Stimulated activated naive CD8-positive, alpha-beta T cell treated with anti-CD3 and anti-CD28 coated beads, Interleukin-15, Interleukin-2, amounts not matched to agents 100 U/mL and 50 U/mL, for 24 hours (primary cell): ENCODE results near the gene VAC14.
"Not testable (repeated sequence)": the region's sequence is repeated elsewhere in the genome, so short reads cannot be mapped to it uniquely, and the experiment has no call there.

ENCODE experiments used
- ATAC-seq: fragments of 150-1000 bp; cut with Tn5 transposase; one replicate; pipeline ENCODE4 v1.10.0; 2021
- DNase-seq: peaks from one replicate; pipeline ENCODE4 v3.0.0; 2021

The VAC14 gene

DNA sequence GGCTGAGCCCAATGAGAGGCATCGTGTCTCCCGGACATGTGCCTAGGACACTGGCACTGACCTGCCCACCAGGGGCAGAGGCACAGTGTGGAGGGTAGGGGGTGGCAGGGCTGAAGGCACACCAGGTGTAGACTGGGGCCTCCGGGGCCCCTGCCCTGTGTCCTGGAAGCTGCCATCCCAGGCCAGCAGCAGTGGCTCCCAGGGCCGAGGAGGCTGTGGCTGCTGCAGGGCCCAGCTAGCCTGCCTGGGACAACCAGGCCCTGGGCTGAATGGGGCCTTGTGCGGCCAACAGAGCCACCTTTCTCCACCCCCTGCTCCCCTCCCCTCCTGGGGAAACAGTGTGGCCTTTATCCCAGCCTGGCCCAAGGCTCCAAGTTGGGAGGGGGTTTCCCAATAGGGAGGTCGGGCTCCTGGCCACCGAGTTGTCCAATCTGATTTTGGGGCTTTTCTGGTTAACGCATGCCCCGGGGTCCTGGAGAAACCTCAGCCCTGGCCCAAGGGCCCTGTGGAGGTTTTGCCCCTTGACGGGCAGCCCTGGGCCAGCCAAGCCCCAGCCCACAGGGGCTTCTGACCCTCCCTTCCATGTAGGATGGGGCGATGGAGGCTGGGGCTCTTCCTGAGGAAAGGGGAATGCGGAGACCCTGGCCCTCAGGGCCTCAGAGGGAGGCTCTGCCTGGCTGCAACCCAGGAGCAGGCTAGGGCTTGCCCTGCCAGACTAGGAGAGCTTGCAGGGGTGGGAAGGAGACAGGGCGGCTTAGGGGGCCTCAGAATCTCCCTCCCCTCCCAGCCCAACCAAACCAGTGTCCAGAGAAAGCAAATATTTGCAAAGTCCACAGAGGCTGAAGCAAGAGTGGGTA is 119.3 kb downstream of the VAC14 start:
- ATAC-seq = no peak

DNA sequence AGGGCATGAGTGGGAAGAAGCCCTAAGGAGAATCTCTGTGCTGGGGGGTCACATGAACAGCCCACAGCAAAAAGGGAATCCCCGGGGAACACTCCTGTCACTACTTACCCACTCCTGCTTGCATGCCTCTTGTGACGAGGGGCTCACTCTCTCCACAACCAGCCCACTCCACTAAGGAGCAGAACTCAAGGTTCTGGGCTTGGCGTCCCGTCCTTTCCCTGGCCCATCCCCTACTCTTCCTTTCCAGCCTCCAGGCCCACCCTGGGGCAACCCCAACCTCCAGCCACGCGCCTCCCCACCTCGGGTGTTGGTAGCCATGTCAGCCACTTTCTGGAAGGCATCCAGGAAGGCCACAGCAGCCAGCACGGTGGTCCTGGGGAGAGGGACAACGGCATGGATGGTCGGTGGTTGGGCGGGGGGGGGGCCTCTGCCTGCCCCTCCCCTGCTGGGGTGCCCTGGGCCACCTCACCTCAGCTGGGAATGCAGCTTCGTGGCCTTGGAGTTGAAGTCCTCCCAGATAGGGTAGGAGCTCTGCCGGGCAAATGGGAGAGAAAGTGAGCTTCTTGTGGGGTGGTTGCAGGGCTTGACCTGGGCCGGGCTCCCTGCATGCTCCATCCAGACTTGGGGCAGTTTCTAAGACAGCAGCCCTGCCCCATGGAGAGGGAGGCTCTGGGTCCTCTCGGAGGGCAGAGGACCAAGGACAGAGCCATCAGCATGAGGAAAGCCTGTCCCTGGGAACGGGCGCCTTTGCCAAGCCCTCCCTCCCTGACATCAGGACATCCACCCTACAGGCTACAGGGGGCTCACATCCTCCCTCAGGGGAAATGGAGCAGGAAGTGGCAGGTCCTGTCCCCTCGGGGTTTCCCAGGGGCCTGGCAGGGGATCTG is 120.2 kb downstream of the VAC14 start:
- no peak for DNase-seq
- no peak for ATAC-seq

More for the DNA sequence above, 119.3 kb downstream of the VAC14 start:
- DNase-seq = no peak

DNA sequence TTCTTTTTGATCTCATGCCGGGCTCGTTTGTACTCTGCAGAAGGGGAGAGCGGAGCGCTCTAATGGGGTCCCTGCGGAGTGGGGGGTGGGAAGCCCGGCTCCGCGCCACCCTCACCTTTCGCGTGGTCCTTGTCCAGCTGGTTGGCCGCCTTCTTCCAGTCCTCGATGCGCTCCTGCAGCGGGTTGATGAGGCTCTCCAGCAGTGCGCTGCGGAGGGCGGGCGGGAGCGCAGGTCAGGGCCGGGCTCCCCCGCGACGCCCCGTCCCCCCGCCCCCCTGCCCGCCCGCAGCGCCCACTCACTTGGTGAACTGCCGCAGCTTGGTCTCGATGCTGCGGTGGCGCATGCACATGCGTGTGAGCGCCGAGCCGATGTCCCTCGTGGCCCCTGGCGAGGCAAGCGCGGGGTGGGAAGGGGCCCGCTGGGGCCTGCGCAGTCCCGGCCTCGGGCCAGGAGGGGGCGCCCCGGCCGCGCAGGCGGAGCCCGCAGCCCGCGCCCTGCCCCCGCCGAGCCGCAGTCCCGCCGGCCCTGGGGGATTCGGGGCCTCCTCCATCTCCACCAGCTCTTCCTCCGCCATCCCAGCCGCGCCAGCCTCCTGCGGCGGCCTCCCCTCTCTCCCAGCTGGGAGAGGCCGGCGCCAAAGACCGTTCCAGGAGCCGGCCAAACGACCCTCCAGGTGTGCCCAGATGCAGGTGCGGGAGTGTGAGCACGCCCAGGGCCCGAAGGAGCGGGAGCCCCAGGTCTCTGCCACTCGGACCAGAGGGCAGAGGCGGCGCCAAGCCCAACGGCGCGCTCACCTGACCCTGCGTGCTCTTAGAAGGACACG is 121.1 kb downstream of the VAC14 start:
- DNase-seq = peak; percentile 30
- peak; percentile 39 for ATAC-seq

DNA sequence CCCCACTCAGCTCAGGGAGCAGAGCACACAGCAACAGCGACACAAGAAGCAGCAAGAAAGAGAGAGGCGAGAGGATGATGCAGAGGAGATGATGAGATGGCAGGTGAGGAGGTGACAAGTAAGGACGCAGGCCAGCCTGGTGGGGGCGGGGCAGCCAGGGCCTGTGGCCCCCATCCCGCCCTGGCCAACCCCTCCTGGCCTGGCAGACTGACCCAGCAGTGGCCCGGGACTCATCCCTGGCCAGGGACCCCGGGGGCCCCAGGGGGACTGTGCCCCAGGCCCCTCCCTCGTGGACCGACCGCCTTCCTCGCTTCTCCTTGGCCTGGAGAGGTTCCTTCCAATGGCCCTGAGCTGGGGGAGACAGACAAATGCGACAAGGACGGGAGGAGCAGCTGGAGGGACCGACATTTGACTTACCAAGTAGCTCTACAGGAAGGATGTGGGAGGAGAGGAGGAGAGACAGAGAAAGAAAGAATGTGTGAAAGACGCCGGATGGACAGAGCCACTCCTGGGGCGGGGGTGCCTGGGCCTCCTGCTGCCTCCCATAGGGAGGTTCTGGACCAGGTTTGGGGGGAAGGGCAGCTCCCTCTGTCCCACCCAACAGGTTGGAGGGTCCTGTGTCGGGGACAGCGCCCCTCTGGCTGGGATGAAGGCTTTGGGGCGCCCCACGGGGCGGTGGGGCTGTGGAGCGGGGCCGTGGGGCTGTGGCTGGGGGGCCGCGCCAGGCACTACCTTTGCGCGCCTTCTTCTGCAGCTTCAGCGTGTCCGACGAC is 121.9 kb downstream of the VAC14 start:
- ATAC-seq = no peak
- DNase-seq = no peak

DNA sequence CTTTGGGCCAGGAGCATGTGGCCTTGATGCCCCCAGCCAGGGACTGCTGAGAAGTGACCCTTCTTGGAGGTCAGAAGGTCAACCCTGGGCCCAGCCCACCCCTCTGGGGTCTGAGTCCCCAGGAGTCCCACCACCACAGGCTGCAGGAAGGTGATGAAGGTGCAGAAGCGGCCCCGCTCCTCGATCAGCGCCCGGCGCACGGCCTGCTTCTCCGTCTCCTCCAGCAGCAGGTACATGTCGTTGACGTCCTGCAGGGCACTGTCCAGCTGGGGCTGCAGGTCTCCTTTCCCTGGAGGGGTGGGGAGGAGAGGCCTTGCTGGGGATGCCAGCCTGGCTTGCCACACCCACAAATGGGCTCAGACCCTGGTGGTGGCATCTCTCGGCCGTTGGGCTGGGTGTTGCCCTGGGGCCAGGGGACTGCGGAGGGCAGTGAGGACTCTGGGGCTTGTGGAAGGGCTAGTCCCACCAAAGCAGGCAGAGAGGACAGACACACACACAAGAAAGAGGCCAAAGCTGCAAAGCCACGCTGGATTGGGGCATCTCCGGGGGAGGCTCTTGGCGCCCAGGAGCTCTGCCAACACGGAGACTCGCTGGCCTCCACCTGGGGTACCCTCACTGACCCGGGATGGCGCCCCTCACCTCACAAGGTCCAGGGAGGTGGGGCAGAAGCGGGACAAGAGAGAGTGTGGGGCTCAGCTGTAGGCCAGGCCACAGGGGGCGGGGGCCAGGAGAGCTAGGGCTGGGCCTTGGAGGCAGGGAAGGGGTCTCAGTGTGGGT is 122.6 kb downstream of the VAC14 start:
- ATAC-seq (no peak), DNase-seq (no peak)

DNA sequence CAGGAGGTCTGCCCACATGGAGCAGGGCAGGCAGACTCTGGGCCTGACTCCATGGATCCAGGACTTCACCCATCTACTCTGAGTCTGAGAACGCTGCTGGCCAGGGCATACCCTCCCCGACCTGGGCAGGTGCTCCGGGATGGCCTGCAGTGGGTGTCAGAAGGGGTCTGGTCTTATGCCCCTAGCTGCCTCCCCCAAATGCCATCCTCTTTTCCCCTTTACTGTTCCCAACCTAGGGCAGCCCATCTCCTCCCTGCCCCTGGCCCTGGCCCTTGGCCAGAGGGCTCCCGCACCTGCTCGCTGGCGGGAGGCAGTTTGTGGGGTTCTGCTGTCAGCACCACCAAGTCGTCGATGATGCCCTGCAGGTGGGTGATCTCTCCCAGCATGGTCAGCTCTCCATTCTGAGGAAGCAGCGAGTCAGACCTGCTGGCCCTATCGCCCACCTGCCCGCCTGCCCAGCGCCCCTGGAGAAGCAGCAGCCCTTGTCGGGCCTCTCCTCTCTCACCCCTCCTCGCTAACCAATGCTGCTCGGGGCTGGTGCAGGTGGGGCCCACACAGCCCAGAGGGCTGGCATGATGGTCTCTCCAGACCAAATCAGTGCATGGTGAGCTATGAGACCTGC is 123.3 kb downstream of the VAC14 start:
- DNase-seq (no peak), ATAC-seq (no peak)

DNA sequence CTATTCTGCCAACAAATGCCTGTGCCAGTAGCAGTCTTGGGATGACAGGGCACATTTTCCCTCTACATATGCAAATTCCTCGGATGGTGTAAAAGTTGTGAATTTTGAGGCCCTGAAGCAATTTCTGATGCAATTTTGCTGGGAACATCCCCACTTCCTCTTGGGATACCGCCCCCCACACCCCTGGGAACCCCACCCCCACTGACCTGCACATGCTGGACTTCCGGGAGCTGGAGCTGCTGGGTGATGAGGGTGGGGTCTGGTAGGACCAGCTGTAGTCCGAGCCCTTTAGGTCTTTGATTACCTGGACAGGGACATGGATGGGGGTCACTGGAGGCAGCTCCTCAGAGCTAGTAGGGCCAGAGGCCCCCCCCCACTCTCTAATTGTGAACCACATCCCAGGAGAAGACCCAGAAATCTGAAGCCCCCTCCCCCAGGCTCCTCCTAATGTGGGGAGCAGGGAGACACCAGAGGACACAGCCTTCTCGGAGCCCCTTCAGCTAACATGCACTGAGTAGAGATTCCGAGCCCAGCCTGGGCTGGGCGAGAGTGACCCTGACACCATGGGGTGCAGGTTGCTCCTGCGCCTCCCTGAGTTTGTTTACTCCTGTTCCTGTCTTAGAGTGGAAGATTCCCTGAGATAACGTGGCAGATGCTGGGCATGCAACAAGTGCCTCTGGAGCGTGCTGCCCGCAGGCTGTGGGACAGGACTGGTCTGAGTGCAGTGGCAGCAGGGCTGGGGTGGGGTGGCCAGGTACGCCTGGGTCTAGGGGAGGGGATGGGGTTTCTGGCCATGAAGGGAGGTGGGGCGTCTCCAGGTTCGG is 124.1 kb downstream of the VAC14 start:
- DNase-seq = no peak
- ATAC-seq = no peak

DNA sequence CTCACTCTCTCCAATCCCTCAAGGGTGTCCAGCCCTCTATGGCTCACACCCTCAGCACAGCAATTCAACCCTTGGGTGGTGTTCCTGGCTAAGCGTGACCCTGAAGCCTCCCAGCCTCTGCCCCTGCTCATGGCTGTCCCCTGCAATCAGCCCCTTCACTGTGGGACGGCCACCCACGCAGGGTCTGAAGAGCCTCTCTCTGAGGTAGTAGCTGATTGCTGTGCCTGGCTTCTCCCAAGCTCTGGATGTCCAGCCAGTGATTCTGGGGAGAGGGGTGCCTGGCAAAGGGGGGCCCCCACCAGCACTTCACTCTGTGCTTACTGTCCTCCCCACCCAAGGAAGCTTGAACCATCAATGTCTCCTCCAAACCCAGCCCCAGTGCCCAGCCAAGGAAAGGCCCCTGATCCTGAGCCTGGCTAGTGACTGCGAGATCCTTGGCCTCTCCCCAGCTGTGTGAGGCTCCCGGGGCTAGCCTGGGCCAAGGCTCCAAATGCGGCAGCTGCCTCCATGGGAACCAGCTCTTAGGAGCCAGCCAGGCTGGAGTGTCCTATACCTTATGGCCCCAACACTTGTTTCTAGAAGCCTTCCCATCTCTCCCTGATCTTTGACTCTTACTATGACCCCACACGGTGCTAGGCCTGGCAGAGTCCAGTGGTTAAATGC is 125.0 kb downstream of the VAC14 start:
- no peak for DNase-seq
- ATAC-seq = no peak

DNA sequence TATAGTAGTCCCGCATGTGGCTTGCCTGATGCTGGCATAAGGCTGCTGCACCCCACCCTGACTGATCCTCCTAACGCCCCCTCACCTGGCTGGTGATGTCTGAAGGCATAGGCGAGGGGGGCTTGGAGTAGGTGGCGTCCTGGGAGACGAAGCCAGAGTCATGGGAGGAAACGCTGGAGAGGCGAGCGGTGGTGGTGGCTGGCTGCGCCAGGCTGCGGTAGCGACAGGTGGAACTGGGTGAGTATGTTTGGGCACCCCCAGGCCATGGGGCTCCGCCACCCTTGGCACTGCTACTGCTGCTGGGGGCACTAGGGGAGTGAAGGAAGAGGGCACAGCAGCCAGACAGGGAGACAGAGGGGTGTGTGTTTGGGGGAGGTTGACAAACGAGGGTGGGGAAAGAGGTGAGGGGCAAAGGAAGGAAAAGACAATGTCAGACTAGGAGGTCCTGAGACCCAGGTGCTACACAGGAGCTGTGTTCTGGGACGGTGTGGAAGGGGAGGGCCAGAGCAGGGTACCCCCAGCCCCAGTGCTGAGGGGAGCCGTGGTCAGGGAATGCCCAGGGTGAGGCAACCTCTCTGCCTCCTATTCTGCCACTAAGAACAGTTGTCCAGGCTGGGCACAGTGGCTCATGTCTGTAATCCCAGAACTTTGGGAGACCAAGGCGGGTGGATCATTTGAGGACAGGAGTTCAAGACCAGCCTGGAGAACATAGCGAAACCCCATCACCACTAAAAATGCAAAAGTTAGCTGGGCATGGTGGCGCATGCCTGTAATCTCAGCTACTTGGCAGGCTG is 126.5 kb downstream of the VAC14 start:
- ATAC-seq (no peak), DNase-seq (no peak)

DNA sequence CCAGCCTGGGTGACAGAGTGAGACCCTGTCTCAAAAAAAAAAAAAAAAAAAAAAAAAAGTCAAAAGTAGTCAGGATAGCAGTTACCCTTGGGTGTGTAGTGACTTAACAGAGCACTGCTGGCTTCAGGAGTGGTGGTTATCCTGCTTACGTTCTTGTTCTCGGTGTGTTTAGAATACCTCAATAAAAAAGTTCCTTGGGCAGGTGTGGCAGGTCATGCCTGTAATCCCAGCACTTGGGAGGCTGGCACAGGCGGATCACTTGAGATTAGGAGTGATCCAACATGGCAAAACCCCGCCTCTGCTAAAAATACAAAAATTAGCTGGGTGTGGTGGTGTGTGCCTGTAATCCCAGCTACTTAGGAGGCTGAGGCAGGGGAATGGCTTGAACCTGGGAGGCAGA is 130.0 kb downstream of the VAC14 start:
- not testable (repeated sequence) for ATAC-seq, DNase-seq

DNA sequence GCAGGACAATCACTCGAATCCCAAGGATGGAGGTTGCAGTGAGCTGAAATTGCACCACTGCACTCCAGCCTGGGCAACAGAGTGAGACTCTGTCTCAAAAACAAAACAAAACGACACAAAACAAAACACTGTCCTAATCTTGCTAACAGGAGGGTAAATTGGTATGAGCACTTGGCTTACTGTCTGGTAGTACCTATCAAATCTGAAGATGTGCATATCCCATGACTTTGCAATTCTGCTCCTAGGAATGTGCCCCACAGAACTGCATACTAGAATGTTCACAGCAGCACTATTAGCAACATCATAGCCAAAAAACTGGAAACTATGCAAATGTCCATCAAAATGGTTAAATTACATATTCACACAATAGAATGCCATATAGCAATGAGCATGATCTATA is 130.8 kb downstream of the VAC14 start:
- ATAC-seq = no peak
- DNase-seq = no peak

DNA sequence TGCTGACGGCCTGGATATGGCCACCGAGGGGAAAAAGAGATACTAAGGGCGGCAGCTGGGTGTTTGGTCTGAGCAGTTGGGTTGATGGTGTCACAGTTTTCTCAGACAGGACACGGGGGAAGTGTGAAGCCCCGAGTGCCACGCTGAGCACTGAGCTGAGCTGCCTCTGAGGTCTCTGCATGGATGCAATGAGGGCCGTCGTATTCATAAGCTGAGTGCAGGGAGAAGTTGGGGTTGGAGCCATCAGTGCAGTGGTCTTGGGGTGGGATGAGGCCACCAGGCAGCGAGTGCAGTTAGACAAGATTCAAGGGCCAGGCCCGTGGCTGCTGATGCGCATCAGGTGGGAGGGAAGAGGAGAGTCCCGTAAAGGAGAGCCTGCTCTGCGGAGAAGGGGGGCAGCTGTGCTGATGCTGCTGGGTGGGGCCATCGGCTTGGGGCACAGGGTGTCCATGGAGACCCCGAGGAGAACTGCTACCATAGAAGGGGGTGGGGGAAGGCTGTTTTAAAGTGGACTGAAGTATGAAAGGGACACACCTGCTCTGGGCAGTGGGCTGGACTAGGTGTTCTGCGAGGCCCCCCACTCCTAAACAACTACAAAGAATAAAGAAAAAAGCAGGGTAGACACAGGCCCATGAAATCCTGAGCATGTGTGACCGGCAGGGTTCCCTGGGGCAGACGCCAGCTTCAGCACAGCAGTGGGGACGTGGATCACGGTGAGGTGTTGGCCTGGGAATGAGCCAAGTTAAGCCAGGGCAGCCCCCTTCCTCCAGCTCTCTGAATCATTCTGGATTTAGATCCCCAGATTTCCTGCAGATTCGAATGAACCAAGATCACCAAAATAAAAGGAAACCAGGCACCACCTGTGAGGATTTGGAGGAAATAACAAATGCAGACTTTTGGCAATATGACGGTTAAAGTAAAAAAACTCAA is 134.9 kb downstream of the VAC14 start:
- ATAC-seq (no peak), DNase-seq (no peak)

DNA sequence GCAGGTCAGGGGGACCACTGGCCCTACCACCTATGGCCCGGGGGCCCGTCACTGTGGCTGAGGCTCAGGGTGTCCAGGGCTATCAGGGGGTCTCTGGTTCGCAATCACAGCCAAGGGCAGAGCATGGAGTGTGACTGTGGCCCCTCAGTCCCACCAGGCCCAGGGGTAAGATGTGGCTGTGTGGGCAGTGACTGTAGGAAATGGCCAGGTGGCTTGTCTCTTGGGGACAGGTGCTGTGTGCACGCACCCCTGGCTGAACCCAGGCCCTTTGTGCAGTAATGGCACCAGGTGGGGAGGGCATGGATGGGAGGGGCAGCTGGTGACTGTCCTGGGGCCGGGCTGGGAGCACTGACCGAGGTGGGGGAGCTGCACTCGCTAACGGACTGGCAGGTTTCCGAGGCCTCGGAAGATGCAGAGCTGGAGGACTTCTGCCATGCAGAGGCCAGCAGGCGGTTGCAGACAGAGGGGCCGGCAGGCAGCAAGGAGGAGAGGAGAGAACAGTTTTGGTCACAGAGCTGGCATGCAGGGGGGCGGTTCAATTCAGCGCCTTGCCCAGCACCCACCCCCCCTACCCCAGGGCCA is 135.8 kb downstream of the VAC14 start:
- DNase-seq (no peak), ATAC-seq (no peak)

DNA sequence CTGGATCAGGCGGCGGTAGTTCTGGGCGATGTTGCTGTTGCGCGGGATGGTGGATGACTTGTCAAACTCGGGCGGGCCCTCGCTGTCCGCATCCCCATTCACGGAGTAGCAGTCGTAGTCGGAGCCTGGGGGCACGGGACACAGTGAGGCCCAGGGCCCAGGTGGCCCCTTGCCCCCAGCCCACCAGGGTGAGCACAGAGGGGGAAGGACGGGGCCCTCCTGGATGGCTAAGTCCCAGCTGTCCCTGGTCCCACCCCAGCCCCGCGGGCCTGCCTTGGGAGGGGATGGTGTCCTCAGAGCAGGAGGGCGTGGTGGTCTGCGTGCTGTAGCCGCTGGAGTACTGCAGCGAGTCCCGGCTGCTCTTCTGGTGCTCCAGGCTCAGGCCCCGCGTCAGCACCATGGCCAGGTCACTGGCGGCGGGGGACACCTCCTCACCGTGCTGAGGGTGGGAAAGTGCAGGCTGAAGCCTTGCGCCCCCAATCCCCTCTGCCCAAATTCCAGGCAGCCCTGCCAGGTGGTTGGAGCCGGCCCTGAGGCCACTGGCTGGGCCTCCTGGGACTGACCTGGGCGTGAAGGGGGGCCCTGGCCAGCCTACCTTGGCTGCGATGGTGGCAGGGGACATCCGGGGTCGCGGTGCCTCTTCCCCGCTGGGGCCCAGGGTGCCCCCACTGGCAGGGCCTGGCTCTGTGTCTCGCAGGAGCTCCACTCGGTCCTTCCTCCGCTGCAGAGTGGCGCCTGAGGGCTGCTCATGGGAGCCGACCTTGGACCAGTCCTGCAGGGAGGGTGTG is 136.4 kb downstream of the VAC14 start:
- no peak for DNase-seq
- no peak for ATAC-seq

DNA sequence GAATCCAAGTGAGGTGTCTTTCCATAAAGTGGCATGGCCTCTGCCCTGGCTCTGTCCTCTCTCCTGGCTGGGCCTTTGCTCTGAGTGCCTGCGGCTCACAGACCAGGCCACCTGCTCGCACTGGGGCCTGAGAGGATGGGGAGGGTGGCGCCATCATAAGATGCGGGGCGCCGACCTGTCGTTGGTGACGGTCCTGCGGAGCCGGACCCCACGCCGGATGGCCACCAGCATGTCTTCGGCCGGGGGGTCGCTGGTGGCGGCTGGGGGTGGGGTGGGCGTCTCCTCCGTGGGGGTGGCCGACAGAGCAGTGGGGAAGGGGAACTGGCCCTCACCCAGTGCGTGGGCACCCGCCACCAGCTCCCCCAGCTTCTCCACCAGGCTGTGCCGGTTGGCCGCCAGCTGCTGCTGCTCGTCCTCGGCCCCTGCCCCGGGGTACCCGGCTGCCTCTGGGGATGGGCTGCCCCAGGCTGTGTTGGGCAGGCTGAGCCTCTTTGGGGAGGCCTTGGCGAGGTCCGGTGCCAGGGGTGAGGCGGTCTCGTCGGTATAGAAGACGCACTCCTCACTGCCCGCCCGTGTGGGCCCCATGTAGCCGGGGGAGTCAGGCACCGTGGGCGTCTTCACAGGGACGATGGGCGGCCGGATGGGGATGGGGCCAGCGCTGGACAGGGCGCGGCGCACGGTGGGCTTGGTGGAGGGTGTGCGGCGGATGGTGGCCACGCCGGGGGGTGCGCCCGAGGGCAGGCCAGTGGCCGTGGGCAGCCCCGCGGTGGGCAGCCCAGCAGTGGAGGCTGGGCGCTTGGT is 137.2 kb downstream of the VAC14 start:
- DNase-seq = no peak
- ATAC-seq = no peak
